Renal pelvis (tissue), 4 donors: ENCODE results near the gene SHISA3. TPM values are rescaled to one million over a fixed set of nuclear protein-coding genes. Genes with fewer than 3 reads are reported as not detected.

ENCODE experiments used
- DNase-seq: peaks from one replicate; pipeline ENCODE4 v3.0.0-alpha.2; 2013
- polyA plus RNA-seq, 3 donors: library from polyadenylated mRNA; unstranded; fragments of 120-200 nt; gene quantifications; one replicate each; pipeline ENCODE4 v1.2.1, GENCODE V29; 2013; ENCODE audit not compliant: insufficient read length in 3 of 3

Gene SHISA3
- polyA plus RNA-seq, 3 donors: 46.4 to 97.1 (median 95.6) TPM

DNA sequence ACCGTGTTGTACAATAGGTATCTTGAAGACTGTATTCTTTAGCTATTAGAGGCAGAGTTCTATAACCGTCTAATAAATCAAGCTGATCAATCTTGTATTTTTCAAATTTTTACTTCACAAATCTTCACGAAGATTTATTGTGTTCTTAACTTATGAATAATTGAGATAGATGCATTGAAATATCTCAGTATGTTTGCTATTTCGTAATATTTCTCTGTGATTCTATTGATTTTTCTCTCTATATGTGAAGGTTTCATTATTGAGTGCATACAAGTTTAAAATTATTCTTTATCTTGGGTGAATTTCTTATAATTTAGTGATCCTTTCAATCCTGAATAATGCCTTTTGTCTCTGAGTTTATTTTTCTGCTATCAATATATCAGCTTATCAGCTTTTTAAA lies 19.8 kb upstream of the SHISA3 start:
- no peak for DNase-seq

GRCh38 chr4:42381666-42382065 lies 15.6 kb upstream of the SHISA3 start:
- no peak for DNase-seq

DNA sequence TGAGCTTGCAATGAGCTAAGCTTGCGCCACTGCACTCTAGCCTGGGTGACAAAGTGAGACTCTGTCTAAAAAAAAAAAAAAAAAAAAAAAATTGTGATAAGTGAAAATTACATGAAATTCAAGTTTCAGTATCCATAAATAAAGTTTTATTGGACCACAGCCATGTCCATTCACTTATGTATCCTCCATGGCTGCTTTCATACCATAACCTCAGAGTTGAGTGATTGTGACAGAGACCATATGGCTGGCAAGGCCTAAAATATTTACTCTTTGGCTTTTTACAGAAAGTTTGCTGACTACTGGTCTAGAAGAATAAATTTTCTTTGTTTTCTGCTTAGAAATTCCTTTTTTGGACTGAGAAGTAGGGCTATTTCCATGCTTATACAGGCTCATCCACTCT lies 11.8 kb upstream of the SHISA3 start:
- DNase-seq: peak; percentile 58

GRCh38 chr4:42390622-42391354 lies 6.5 kb upstream of the SHISA3 start:
- no peak for DNase-seq

DNA sequence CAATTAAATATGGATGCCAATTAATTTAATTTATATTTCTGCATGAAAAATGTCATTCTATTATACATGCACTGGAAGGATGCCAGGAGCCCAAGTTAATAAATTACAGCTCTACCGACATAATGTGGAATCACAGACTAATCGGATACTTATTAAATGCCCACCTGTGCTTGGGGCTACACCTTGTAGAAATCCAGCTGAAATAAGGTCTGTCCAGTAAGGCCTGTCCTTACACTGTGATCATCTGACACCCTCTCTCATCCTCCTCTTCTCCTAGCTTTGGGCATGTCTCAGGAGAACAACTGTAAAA lies 6.0 kb upstream of the SHISA3 start:
- no peak for DNase-seq

DNA sequence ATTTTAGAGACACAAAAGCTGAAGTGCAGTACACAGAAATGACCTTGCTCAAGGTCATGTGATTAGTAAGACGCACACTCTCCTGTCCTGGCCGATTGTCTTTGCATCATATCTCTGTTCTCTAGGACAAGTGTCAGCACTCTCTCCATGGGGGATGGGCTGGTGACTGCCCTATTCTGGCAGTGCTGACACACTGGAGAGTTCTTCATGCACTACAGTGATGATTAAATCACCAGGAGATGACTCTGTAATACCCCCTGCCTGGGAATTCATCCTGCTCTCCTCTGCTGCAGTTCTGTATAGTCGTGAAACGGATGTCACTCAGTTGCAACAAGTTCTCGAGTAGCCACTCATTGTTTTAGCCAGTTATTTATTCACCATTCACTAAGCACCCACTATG lies 5.3 kb upstream of the SHISA3 start:
- DNase-seq: no peak

- DNase-seq: no peak
Measured at GRCh38 chr4:42392436-42392835, 4.9 kb upstream of the SHISA3 start.

GRCh38 chr4:42395595-42395994 lies 1.7 kb upstream of the SHISA3 start:
- DNase-seq: no peak

- DNase-seq: no peak
Measured at GRCh38 chr4:42396361-42396751, 932 bp upstream of the SHISA3 start.

DNA sequence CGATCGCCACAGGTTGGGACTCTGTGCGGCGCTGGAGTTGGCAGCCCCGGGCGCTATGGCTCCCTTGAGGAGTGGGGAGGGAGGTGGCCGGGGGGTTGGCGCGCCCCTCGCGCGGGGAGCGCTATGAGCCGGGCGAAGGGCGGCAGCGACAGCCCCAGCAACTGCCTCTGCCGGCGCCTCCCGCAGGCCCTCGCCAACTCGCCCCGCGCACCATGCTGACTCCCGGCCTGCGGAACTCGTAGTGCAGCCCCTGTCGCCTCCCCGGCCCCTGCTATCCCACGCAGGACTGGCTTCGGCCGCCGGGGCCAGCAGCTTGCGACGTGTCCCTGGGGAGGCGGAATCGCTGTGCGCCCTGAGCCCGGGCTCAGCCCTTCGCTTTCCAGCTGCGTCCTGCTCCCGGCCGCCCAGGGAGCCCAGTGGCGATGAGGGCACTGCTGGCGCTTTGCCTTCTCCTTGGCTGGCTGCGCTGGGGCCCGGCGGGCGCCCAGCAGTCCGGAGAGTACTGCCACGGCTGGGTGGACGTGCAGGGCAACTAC lies 415 bp downstream of the SHISA3 start:
- DNase-seq: no peak

- no peak for DNase-seq
Measured at GRCh38 chr4:42398171-42398870, 1.0 kb downstream of the SHISA3 start.

DNA sequence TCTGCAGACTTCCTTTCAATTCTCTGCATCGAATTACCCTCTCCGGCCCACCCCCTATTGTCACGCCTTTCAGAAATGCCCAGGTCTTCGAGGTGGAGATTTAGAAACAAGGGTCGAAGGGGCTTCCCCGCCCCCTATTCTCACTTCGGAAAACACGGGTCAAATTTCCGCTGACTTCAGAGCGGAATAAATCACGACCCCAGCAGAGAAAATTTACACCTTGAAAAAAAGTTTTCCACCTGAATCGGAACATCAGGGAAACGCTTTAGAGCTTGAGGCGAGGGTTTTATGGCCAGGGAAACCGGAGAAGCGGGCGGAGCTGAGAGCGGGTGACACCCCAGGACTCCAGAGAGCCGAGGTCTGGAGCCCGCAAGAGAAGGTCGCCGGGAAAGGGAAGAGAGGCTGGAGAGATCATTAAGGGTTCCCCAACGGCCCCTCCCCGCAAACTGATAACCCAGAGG lies 1.6 kb downstream of the SHISA3 start:
- peak; percentile 56 for DNase-seq

- DNase-seq: no peak
Measured at GRCh38 chr4:42399393-42399792, 2.1 kb downstream of the SHISA3 start.

- no peak for DNase-seq
Measured at GRCh38 chr4:42401171-42401570, 3.9 kb downstream of the SHISA3 start.

- no peak for DNase-seq
Measured at GRCh38 chr4:42404001-42404400, 6.7 kb downstream of the SHISA3 start.

DNA sequence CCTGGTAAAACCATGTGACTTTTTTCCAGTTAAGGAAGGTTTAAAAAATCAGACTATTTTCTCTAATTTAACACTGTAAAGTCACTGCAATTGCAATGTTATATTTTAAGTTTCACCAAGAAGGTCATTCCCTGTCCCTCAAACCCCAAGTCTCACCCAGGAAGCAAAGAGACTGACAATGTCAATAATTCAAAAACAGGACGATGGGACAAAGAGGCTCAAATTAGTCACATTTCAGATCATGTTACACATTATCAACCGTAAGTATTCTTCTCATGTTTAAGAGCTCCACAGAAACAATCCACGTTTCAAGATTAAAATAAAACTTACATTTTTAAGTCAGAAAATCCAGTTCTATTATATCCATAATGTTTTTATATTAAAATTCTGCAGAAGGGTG lies 13.2 kb downstream of the SHISA3 start:
- DNase-seq: no peak

GRCh38 chr4:42411803-42412202 lies 14.5 kb downstream of the SHISA3 start:
- no peak for DNase-seq

- DNase-seq: no peak
Measured at GRCh38 chr4:42412251-42412650, 15.0 kb downstream of the SHISA3 start.

DNA sequence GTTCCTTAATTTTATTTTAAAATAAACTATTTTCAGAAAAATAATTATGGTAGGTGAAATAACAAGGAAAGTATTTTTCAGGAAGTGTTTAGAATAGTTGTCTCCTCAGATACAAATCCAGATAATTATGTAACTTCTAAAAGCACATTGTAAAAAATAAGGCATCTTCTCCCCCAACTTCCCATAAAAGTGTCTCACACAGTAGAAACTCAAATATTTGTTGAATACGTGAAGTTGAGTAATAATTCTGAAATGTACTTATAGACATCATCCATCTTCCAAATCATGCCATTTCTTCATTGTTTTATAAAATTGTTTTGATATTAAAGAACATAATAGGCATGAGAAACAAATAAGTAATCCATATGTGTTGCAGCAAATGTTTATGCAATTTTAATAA lies 18.0 kb downstream of the SHISA3 start:
- DNase-seq: no peak

- DNase-seq: no peak
Measured at GRCh38 chr4:42416017-42416416, 18.7 kb downstream of the SHISA3 start.

GRCh38 chr4:42417550-42417949 lies 20.3 kb downstream of the SHISA3 start:
- no peak for DNase-seq

DNA sequence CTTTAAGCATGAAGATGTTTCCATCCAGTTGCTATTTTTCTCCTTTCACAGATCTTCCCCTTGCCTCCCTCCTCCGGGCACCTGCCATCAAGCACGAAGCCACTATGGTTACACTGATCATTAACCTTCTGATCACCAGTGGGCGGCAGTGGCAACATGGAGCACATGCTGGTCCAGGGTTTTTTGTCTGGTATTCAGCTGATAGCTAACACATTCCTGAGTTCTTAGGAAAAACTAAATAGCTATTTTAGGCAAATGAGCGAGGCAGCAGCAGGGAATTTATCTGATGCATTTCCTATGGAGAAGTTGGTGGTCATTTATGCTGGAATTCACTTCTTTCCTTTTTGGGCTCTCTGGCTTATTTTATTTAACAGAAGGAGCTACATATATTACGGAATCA lies 22.9 kb downstream of the SHISA3 start:
- DNase-seq: no peak
